Mucosa of descending colon (tissue), 3 donors: ENCODE results near the gene INPP5A. TPM values are rescaled to one million over a fixed set of nuclear protein-coding genes. Genes with fewer than 3 reads are reported as not detected.

Experiments
- ATAC-seq: fragments of 200-7000 bp; cut with Tn5 transposase; one replicate; pipeline ENCODE4 v1.9.1; 2020; ENCODE audit warnings: mild to moderate bottlenecking, moderate library complexity
- DNase-seq, 3 donors: peaks; one replicate each; pipeline ENCODE4 v3.0.0-alpha.2; 2020
- H3K36me3 ChIP-seq: fragments of 200-600 bp; one replicate; pipeline ENCODE4 v1.8.0; 2021; ENCODE audit warnings: low read depth, mild to moderate bottlenecking
- H3K4me1 ChIP-seq: fragments of 200-600 bp; one replicate; pipeline ENCODE4 v1.8.0; 2021; ENCODE audit warnings: low read depth, mild to moderate bottlenecking
- H3K4me3 ChIP-seq: fragments of 200-600 bp; one replicate; pipeline ENCODE4 v1.8.0; 2021; ENCODE audit warnings: mild to moderate bottlenecking
- H3K9me3 ChIP-seq: fragments of 200-600 bp; one replicate; pipeline ENCODE4 v1.8.0; 2021; ENCODE audit warnings: mild to moderate bottlenecking
- intact Hi-C, 2 donors: fragments of 100-400 bp; cut with DNase I in 1 of 2; cut with micrococcal nuclease in 1 of 2; formaldehyde crosslinking; loops; one replicate each; pipeline versions ENCODE4 v1.11.0 to v1.11.1; 2022; cut with DNase I, micrococcal nuclease
- total RNA-seq, 3 donors: library from RNA; stranded (reverse); fragmentation: NEBNext Ultra II Directional in 2 of 3; extraction: Animal tissue kit (Norgen Biotek cat#: 25700) in 2 of 3; gene quantifications; one replicate each; pipeline versions ENCODE4 v1.2.1 to v1.2.4, GENCODE V29; 2021 to 2023
- TF ChIP-seq, protein P1 (sequence below): fragments of 200-600 bp; IDR thresholded peaks from one replicate; pipeline ENCODE4 v1.8.0; 2022; ENCODE audit warnings: antibody characterized with exemption, mild to moderate bottlenecking
- donor health status: DM: no; HTN: no; CAD: no; lungs with moderate emphysema.
- donor health status: DM: no; HTN: no; CAD: no.
- donor health status: DM: no; HTN: yes; CAD: no.

Gene INPP5A
- total RNA-seq, 3 donors from 2014 or later = 31.7 to 92.8 (median 32.0) TPM

DNA sequence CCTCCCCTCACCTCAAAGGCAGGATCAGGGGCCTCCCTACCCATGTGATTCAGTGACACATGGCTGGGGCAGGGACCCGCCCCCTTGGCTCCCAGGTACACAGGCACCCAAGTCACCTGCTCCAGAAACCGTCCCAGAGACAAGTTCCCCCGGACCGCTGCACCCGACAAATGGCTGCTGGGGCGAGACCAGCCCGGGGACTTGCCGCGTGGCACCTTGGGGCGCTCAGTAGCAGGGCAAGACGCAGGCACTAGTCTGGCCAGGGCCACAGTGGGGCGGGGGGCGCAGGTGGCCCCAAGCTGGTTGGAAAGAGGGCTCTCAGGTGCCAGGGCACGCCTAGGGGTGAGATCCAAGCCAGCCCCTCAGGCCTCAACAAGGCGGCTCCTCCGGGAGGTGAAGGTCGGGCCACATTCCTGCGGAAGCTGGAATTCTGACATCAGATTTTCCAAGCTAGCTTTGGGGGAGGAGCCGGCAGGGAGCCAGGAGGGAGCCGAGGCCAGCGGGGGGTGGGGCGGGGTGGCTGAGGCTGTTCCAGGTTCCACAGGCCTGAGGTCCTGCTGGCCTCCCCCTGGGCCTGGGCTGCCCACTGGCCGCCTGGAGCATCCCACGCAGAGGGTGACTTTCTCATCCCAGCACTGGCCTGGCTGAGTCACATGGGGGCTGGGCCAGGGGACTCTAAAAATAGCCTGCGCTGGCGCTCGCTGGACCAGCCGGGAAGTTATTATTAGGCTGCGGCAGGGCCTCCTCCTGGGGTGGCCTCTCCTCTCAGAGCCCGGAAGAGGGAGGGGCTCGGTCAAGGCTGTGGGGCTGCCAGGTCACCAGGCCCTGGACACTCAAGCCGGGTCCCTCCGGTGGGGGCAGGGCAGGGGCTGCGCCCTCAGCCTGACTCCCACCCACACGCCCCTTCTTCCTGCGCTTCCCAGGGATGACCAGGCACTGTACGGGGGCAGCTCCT is 20.5 kb upstream of the INPP5A start:
- DNase-seq (peak; percentile 70 to 85 (median 81)), ATAC-seq (peak; percentile 65)
- TF ChIP-seq, protein P1, sequence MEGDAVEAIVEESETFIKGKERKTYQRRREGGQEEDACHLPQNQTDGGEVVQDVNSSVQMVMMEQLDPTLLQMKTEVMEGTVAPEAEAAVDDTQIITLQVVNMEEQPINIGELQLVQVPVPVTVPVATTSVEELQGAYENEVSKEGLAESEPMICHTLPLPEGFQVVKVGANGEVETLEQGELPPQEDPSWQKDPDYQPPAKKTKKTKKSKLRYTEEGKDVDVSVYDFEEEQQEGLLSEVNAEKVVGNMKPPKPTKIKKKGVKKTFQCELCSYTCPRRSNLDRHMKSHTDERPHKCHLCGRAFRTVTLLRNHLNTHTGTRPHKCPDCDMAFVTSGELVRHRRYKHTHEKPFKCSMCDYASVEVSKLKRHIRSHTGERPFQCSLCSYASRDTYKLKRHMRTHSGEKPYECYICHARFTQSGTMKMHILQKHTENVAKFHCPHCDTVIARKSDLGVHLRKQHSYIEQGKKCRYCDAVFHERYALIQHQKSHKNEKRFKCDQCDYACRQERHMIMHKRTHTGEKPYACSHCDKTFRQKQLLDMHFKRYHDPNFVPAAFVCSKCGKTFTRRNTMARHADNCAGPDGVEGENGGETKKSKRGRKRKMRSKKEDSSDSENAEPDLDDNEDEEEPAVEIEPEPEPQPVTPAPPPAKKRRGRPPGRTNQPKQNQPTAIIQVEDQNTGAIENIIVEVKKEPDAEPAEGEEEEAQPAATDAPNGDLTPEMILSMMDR = no peak
- intact Hi-C loops = no loop called here
- Histone ChIP-seq H3K4me3 (no peak overlapping the region), H3K9me3 (peaks cover 3% of the 10 kb centered on the region), H3K4me1 (peaks cover 27% of the 10 kb centered on the region), H3K36me3 (no peaks in the 10 kb centered on the region)

DNA sequence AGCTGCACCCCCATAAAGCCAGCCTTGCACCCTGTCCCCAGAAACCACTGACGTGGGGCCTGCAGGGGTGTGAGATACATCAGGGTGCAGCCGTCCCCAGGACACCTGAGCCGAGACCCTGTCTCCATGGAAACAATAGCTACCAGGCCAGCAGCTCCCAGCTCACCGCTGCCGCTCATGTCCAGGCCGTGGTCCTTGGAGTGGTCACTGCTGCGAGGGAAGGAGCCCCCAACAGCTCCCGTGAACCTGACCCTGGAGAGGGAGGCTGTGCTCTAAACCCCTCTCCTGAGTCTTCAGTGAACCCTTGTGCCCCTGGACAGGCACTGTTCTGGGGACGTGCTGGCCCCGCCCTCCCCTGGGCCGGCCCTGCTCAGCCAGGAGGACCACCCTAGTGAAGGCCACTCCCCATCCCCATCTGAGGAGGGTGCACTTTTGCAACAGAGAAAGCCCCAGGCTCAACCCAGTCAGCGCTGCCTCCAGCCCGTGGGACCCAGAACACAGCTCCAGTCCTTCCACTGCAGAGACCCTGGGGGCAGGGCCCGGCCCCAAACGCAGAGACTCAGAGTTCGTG is 19.6 kb upstream of the INPP5A start:
- no peak for ATAC-seq
- H3K4me1 ChIP-seq = peaks cover 27% of the 10 kb centered on the region
- no peak overlapping the region for H3K4me3 ChIP-seq
- peaks cover 3% of the 10 kb centered on the region for H3K9me3 ChIP-seq
- TF ChIP-seq, protein P1 = no peak
- intact Hi-C loops = no loop called here
- DNase-seq = peak in 1 of 3 donors; percentile 56
- no peaks in the 10 kb centered on the region for H3K36me3 ChIP-seq

DNA sequence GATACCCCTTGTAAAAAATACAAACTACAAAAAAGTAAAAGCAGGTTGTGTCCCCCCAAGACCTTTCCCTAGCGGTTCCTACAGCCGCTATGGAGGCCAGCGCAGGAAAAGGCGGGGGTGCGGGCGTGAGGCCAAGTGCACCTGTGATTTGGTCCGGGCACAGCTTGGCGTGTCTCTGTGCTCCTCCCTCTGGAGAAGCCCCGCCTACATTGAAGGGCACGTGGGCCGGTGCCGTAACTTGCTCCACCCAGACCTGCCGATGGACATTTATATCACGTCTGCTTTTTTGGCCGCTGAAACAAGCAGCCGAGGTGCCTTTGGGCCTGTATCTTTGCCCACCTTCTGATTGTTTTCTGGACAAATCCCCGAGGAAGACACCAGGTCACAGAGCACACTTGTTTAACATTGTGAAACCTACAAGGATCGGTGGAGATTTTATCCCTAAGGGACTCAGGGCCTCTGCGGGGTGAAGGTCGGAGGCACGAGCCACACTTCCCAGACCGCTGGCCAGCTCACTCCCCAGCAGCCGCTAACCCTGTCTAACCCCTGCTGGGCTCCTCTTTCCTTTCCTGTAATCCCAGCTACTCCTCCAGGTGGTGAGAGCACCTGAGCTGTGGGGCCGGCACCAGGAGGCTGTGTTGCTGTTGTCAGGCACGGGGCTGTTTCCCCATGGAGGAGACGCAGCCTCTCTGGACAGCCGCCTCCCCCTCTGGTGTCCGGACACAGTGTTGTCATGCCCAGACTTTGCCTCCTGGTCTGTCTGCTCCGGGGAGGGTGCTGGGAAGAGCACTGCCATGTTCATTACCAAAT is 18.8 kb upstream of the INPP5A start:
- DNase-seq = peak; percentile 87 to 93 (median 92)
- intact Hi-C loops = no loop called here
- Histone ChIP-seq H3K9me3 (no peaks in the 10 kb centered on the region), H3K4me3 (no peak overlapping the region), H3K4me1 (peaks cover 27% of the 10 kb centered on the region), H3K36me3 (no peaks in the 10 kb centered on the region)
- peak; percentile 91 for ATAC-seq
- TF ChIP-seq, protein P1 = no peak

DNA sequence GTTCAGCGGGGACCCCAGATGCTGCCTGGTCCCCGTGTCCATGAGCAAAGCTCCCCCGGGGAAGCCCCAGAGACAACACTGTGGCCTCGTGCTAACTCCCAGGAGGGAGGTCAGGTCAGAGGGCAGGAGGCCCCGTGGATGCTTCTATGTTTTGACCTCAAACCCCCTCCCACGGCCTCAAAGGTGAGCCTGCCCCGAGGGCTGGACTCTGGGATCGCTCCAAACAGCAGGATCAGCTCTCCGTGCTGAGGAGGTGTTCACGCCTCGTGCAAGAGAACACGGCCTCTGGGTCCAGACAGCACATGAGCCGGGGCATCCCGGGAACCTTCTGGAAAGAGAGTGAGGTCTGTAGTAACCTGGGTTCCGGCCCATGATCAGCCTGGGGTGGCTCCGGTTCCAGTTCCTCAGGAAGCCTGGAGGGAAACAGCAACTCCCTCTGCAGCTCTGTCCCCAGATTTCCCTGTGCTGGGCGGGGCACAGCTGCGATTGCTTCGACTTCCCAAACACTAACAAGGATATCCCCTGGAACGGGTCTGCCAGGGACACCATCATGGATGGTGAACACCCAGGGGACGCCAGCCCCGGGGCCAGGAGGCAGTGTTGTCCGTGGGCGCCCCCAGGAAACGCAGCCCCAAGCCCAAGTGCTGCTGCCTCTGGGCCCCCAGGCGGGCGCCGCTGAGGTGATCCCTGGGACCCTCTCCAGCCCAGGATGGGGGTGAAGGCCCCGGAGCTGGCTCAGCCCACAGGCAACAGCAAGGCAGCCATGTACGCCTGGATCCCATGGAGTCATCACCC is 18.0 kb upstream of the INPP5A start:
- TF ChIP-seq, protein P1 = no peak
- intact Hi-C loops = no loop called here
- H3K9me3 ChIP-seq = no peaks in the 10 kb centered on the region
- ATAC-seq (no peak), DNase-seq (peak in 1 of 3 donors; percentile 46)
- H3K4me1 ChIP-seq = peaks cover 27% of the 10 kb centered on the region
- no peak overlapping the region for H3K4me3 ChIP-seq
- no peaks in the 10 kb centered on the region for H3K36me3 ChIP-seq
